22Rv1 (cell line): ENCODE data around the gene C16orf78.

Source experiments
- H3K27ac ChIP-seq: fragments of 450-650 bp; 2 replicates; pipeline ENCODE4 v1.5.1; 2017
- ZFX ChIP-seq: fragments of 450-650 bp; IDR thresholded peaks from 2 replicates; pipeline ENCODE4 v1.6.1; 2017; ENCODE audit warnings: antibody characterized with exemption, borderline replicate concordance
- TF ChIP-seq, protein P1 (sequence below): fragments of 450-650 bp; IDR thresholded peaks from 2 replicates; pipeline ENCODE4 v1.5.1; 2017; ENCODE audit warnings: mild to moderate bottlenecking

Gene C16orf78

GRCh38 chr16:49378816-49379215 is 5.2 kb downstream of the C16orf78 start:
- H3K27ac ChIP-seq, result no peak overlapping the region
- TF ChIP-seq ZFX, result no peak
- TF ChIP-seq, protein P1, sequence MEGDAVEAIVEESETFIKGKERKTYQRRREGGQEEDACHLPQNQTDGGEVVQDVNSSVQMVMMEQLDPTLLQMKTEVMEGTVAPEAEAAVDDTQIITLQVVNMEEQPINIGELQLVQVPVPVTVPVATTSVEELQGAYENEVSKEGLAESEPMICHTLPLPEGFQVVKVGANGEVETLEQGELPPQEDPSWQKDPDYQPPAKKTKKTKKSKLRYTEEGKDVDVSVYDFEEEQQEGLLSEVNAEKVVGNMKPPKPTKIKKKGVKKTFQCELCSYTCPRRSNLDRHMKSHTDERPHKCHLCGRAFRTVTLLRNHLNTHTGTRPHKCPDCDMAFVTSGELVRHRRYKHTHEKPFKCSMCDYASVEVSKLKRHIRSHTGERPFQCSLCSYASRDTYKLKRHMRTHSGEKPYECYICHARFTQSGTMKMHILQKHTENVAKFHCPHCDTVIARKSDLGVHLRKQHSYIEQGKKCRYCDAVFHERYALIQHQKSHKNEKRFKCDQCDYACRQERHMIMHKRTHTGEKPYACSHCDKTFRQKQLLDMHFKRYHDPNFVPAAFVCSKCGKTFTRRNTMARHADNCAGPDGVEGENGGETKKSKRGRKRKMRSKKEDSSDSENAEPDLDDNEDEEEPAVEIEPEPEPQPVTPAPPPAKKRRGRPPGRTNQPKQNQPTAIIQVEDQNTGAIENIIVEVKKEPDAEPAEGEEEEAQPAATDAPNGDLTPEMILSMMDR, result no peak

DNA sequence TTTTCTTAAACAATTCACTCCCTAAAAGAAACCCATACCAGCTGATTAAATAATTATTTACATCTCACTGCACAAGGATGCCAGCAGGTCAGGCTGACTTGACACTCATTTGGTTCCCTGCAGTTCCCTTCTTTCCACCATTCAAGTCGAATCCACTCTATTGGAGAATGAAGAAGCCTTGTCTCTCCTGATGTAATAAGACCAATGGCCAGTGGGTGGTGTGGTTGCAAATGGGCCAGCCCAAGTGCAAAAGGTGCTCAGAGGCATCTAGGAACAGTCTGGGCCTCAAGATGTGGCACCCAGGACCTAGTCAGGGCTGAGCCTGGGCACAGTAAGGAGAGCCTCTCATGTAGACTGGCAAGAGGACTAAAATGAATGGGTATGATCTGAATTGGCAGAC is 9.3 kb downstream of the C16orf78 start:
- TF ChIP-seq, protein P1, result peak; percentile 43; the same call in 1 of the 2 replicates
- no peak for TF ChIP-seq ZFX
- no peak overlapping the region for H3K27ac ChIP-seq

- TF ChIP-seq, protein P1, result no peak
- no peak for TF ChIP-seq ZFX
- H3K27ac ChIP-seq, result no peak overlapping the region
These were observed 21.4 kb downstream of the C16orf78 start for GRCh38 chr16:49395021-49395420.

- no peak for TF ChIP-seq ZFX
- TF ChIP-seq, protein P1, result no peak
- H3K27ac ChIP-seq, result no peak overlapping the region
These were observed 22.7 kb downstream of the C16orf78 start for GRCh38 chr16:49396206-49396720.

DNA sequence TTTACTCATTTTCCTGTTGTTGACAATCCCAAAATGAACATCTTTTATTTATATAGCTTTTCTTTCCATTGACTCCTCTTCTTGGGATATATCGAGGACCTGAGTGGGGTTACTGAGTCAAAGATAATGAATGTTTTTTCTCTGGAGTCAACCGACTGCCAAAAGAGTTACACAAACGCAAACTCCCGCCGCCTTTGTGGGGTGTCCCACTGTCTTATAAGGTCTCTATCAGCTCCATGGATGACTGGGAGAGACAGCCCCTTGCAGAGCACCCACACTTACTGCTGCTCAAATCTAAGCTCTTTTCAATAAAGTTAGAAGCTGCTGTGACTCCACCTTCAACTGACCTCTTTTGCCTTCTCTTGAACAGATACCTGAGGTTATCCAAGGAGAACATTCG is 25.2 kb downstream of the C16orf78 start:
- TF ChIP-seq, protein P1, result no peak
- TF ChIP-seq ZFX, result no peak
- H3K27ac ChIP-seq, result no peak overlapping the region

GRCh38 chr16:49399594-49400364 is 26.2 kb downstream of the C16orf78 start:
- H3K27ac ChIP-seq, result no peak overlapping the region
- TF ChIP-seq, protein P1, result no peak
- TF ChIP-seq ZFX, result no peak

- no peak for TF ChIP-seq ZFX
- TF ChIP-seq, protein P1, result no peak
These were observed 27.0 kb downstream of the C16orf78 start for GRCh38 chr16:49400611-49401010.

More at GRCh38 chr16:49400611-49401010, 27.0 kb downstream of the C16orf78 start:
- no peak overlapping the region for H3K27ac ChIP-seq
